ENCODE measurements around the gene PRPF19.

GRCh38 chr11:60906132-60906972, at the start of gene PRPF19:
- TF ChIP-seq, protein P1, sequence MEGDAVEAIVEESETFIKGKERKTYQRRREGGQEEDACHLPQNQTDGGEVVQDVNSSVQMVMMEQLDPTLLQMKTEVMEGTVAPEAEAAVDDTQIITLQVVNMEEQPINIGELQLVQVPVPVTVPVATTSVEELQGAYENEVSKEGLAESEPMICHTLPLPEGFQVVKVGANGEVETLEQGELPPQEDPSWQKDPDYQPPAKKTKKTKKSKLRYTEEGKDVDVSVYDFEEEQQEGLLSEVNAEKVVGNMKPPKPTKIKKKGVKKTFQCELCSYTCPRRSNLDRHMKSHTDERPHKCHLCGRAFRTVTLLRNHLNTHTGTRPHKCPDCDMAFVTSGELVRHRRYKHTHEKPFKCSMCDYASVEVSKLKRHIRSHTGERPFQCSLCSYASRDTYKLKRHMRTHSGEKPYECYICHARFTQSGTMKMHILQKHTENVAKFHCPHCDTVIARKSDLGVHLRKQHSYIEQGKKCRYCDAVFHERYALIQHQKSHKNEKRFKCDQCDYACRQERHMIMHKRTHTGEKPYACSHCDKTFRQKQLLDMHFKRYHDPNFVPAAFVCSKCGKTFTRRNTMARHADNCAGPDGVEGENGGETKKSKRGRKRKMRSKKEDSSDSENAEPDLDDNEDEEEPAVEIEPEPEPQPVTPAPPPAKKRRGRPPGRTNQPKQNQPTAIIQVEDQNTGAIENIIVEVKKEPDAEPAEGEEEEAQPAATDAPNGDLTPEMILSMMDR (conservative IDR thresholded peaks at IDR 0.05; ENCODE audit: low read depth, low read length), result no peak
- TF ChIP-seq EZH2 (IDR thresholded peaks at IDR 0.05; ENCODE audit: borderline replicate concordance, low read depth, low read length, poor library complexity, severe bottlenecking), result no peak

All from A673 (cell line).